Bronchial epithelial cell (primary cell): Measurements from ENCODE around the gene PTBP3. TPM values are rescaled to one million over a fixed set of nuclear protein-coding genes. Genes with fewer than 3 reads are reported as not detected.

Source experiments
- DNase-seq: peaks from one replicate; pipeline ENCODE4 v3.0.0-alpha.2; 2010; ENCODE audit warnings: low read depth
- FAIRE-seq: peaks from 2 replicates; lab custom pipeline; 2011; peaks lifted over from hg19 to GRCh38; lab: Jason Lieb, UNC
- H3K27me3 ChIP-seq: 2 replicates; pipeline ENCODE4 v1.5.1; 2011; ENCODE audit warnings: low read length; ENCODE audit not compliant: control insufficient read depth, insufficient read depth
- H3K36me3 ChIP-seq: 2 replicates; pipeline ENCODE4 v1.5.1; 2011; ENCODE audit warnings: low read length; ENCODE audit not compliant: control insufficient read depth, insufficient read depth
- H3K4me3 ChIP-seq: 2 replicates; pipeline ENCODE4 v1.5.1; 2011; ENCODE audit warnings: mild to moderate bottlenecking, low read depth, low read length, control low read depth
- total RNA-seq: library from RNA; depleted of rRNA; stranded (reverse); fragments of >200 nt; gene quantifications from 2 replicates; pipeline ENCODE4 v1.2.1, GENCODE V29; 2014
- TF ChIP-seq, protein P1 (sequence below): IDR thresholded peaks from 2 replicates; pipeline ENCODE4 v1.5.1; 2011; ENCODE audit warnings: mild to moderate bottlenecking, moderate library complexity, low read length, control low read depth, inconsistent platforms; ENCODE audit not compliant: insufficient read depth, severe bottlenecking

Gene PTBP3
- total RNA-seq, 1 donor from 2014 or later, result 62.4 TPM

- peak; percentile 30 for DNase-seq
- no peak overlapping the region for H3K4me3 ChIP-seq
- H3K36me3 ChIP-seq, result peaks cover 2% of the 10 kb centered on the region
- TF ChIP-seq, protein P1, sequence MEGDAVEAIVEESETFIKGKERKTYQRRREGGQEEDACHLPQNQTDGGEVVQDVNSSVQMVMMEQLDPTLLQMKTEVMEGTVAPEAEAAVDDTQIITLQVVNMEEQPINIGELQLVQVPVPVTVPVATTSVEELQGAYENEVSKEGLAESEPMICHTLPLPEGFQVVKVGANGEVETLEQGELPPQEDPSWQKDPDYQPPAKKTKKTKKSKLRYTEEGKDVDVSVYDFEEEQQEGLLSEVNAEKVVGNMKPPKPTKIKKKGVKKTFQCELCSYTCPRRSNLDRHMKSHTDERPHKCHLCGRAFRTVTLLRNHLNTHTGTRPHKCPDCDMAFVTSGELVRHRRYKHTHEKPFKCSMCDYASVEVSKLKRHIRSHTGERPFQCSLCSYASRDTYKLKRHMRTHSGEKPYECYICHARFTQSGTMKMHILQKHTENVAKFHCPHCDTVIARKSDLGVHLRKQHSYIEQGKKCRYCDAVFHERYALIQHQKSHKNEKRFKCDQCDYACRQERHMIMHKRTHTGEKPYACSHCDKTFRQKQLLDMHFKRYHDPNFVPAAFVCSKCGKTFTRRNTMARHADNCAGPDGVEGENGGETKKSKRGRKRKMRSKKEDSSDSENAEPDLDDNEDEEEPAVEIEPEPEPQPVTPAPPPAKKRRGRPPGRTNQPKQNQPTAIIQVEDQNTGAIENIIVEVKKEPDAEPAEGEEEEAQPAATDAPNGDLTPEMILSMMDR, result no peak
- H3K27me3 ChIP-seq, result no peaks in the 10 kb centered on the region
- FAIRE-seq, result no peak
These were observed 94.1 kb downstream of the PTBP3 start for GRCh38 chr9:112239284-112239683.

DNA sequence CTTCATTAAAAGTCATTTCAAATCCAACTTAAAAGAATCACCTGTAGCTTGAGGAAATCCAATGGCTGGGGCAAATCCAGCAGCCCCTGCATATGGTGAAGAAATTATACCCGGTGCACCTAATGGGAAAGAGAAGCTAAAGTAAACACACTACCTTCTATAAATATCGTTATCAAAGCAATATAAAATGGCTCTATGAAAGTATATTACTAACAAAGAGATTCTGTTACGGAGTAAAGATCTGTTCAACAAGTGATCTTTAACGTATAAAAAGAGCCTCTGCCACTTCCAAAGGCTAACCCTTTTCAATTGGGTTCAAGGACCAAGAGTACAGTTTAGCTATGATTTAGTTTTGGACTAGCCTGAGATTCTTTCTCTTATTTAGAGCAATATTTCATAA, 98.6 kb downstream of the PTBP3 start:
- FAIRE-seq (no peak), DNase-seq (no peak)
- Histone ChIP-seq H3K4me3 (no peak overlapping the region), H3K27me3 (no peaks in the 10 kb centered on the region), H3K36me3 (peaks cover 3% of the 10 kb centered on the region)
- TF ChIP-seq, protein P1, result no peak

DNA sequence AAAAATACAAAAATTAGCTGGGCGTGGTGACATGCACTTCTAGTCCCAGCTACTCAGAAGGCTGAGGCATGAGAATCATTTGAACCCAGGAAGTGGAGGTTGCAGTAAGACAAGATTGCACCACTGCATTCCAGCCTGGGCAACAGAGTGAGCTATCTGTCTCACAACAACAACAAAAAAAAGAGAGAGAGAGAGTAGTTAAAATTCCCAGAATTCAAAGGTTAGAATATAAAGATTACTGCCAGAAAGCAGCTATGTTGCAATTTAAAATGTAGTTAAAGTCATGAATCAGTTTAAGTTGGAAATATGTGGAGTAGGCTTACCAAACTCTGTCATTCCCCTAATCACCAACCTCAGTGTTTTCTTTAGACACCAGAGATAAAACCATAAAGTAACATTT, 99.7 kb downstream of the PTBP3 start:
- no peak for FAIRE-seq
- TF ChIP-seq, protein P1, result no peak

GRCh38 chr9:112232233-112232632, 101.2 kb downstream of the PTBP3 start:
- H3K4me3 ChIP-seq, result no peak overlapping the region
- DNase-seq (no peak), FAIRE-seq (no peak)
- peaks cover 5% of the 10 kb centered on the region for H3K36me3 ChIP-seq
- H3K27me3 ChIP-seq, result no peaks in the 10 kb centered on the region
- TF ChIP-seq, protein P1, result no peak

More for the DNA sequence above, 99.7 kb downstream of the PTBP3 start:
- Histone ChIP-seq H3K27me3 (no peaks in the 10 kb centered on the region), H3K36me3 (peaks cover 3% of the 10 kb centered on the region), H3K4me3 (no peak overlapping the region)
- DNase-seq, result peak; percentile 64

DNA sequence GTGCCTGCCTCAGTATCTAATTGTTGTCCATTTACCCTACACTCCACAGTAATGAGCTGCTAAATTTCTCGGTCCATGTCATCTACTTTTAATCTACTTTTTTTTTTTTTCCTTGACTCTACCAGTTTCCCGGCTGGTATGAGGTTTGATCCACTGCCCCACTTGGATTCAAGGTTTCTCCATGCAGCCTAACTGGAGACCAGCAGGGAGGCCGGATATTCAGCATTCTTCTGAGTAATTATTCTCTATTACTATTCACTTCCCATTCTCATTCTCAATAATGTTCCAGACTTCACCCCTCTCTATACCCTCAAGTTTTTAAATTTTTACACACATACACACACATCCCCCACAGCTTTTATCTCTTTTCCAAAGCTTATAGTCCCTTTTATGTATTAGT, 107.3 kb downstream of the PTBP3 start:
- Histone ChIP-seq H3K36me3 (peaks cover 6% of the 10 kb centered on the region), H3K4me3 (no peak overlapping the region), H3K27me3 (no peaks in the 10 kb centered on the region)
- FAIRE-seq (no peak), DNase-seq (no peak)
- TF ChIP-seq, protein P1, result no peak
